ENCODE results near the gene OPCML.
A peak's percentile ranks its signal among the peaks of the same experiment; 100 is the strongest.

DNA sequence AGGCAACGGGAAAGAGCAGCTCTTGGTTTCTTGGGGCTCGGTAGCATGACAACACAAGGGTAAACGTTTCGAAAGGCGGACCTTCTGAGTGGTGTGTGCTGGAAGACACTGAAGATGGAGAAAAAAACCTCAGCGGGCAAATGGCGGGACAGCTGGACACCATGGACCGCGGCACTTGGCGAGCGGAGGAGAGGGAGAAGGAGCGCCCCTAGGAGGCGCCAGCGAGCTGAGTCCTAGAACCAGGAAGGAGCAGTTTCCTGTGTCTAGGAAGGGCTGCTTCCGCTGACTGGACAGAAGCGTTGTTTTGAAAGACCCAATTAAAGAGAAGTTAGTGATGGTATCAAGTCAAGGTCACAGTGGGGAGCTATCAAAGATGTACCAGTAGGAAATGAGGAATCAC is 44.0 kb upstream of the OPCML start:
- TF ChIP-seq EZH2phosphoT487 (IDR thresholded peaks at IDR 0.05; ENCODE audit: borderline replicate concordance, low read length) (no peak), CTCF (conservative IDR thresholded peaks at IDR 0.05; ENCODE audit: low read depth, low read length) (peak; percentile 27; the same call in 1 of the 2 replicates)

Measured in PC-3 (cell line).